ENCODE results near the gene KCNJ14. TPM values are rescaled to one million over a fixed set of nuclear protein-coding genes. Genes with fewer than 3 reads are reported as not detected.
A peak's percentile ranks its signal among the peaks of the same experiment; 100 is the strongest.

KCNJ14 gene
- total and polyA plus RNA-seq, 2 of the 4 experiments (the other 2 are of a cell fraction): 0.18 to 0.39 TPM

DNA sequence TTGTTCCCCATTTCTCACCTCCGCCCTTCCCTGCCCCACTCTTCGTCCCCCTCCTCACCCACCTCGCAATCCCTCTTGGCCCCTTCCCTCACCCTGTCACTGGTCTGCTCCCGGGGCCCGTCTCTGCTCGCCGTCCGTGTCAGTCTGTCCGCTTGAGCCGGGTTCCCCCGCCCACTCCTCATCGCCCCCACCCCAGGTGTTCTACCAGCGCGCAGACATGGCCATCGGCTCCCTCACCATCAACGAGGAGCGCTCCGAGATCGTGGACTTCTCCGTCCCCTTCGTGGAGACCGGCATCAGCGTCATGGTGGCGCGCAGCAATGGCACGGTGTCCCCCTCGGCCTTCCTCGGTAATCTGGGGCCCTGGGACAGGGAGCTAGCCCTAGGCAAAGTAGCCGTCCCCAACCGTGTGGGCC lies 39.6 kb upstream of the KCNJ14 start:
- no peak overlapping the region for H2BK120ac ChIP-seq (ENCODE audit: low read depth, low read length)
- H2BK5ac ChIP-seq (ENCODE audit: low read depth, low read length, poor library complexity, severe bottlenecking): no peak overlapping the region
- no peak for DNase-seq
- H2AFZ ChIP-seq (replicated peaks; ENCODE audit: low read length, poor library complexity): peak overlapping the region; percentile 85
- dilution Hi-C loops (cut with HindIII; ENCODE audit: low sequenced_read_pairs, unreplicated experiment) (no loop called here), in situ Hi-C loops (cut with MboI; ENCODE audit: low sequenced_read_pairs) (no loop called here), intact Hi-C loops (cut with micrococcal nuclease) (no loop called here)
- H3K18ac ChIP-seq (ENCODE audit: low read depth, low read length): no peak overlapping the region
- no peak overlapping the region for H3K27ac ChIP-seq (ENCODE audit: insufficient read depth, low read length)
- H3K4me2 ChIP-seq (ENCODE audit: low read depth, low read length): no peak overlapping the region; the same call in 1 of the 2 replicates
- no TSS peak for BruUV-seq (replicated peaks)
- peaks cover 4% of the 10 kb centered on the region; the same call in 1 of the 2 replicates for H3K27me3 ChIP-seq (ENCODE audit: control insufficient read depth, insufficient read depth, low read length)
- H4K20me1 ChIP-seq (ENCODE audit: insufficient read depth, low read length): no peaks in the 10 kb centered on the region
- H2BK15ac ChIP-seq (ENCODE audit: low read depth, low read length): no peak overlapping the region
- WGBS, 2 experiments (ENCODE audit: extremely low coverage in 2 of 2, insufficient read length in 1 of 2): 57% methylated on average over 23 of the region's 30 CpGs; no CpG with 5 or more reads in 1 of the 2 experiments
- H3K79me1 ChIP-seq (ENCODE audit: low read depth in 1 of 2, low read length in 2 of 2): no peaks in the 10 kb centered on the region; a peak in 1 of 4 replicates
- no peak overlapping the region for H4K91ac ChIP-seq (ENCODE audit: insufficient read depth, low read depth, low read length)
- peak overlapping the region; percentile 55 for H2AK9ac ChIP-seq (replicated peaks; ENCODE audit: low read depth, low read length, poor library complexity)
- no peak overlapping the region for H3K14ac ChIP-seq (replicated peaks; ENCODE audit: low read depth, low read length)
- H3K36me3 ChIP-seq (ENCODE audit: control insufficient read depth, insufficient read depth, low read length): no peaks in the 10 kb centered on the region
- H3K4me1 ChIP-seq (ENCODE audit: control insufficient read depth, insufficient read depth, low read length): peaks cover 7% of the 10 kb centered on the region
- no peak overlapping the region for H3K4ac ChIP-seq (ENCODE audit: low read depth, low read length)
- ChIA-PET POLR2A (ENCODE audit: unreplicated experiment) (no interaction called here), CTCF (interaction anchor here (0.5 kb wide), 1 partner anchor 7 kb away, joined by 4 read pairs; no protein-coding TSS in a partner anchor)
- no peaks in the 10 kb centered on the region; the same call in 1 of the 2 replicates for H3K9me3 ChIP-seq (ENCODE audit: control insufficient read depth, insufficient read depth, low read length)
- no peak for ATAC-seq (ENCODE audit: low read depth)
- peaks cover 4% of the 10 kb centered on the region; the same call in 1 of the 2 replicates for H3K9me1 ChIP-seq (ENCODE audit: insufficient read depth, low read length)
- H3K23ac ChIP-seq (ENCODE audit: low read depth, low read length): no peak overlapping the region
- H3K56ac ChIP-seq (ENCODE audit: extremely low read depth, insufficient read depth, low read length): no peak overlapping the region
- H4K8ac ChIP-seq (ENCODE audit: low read depth in 2 of 2, low read length in 2 of 2): no peak overlapping the region
- no peak for TF ChIP-seq RCOR1 (IDR thresholded peaks at IDR 0.05; ENCODE audit: insufficient replicate concordance, low read length)
- no peak for TF ChIP-seq FOS (IDR thresholded peaks at IDR 0.05; ENCODE audit: low read depth, low read length)
- no peak for TF ChIP-seq SMC3 (IDR thresholded peaks at IDR 0.05; ENCODE audit: low read depth, low read length)
- no peak for TF ChIP-seq CHD1 (IDR thresholded peaks at IDR 0.05; ENCODE audit: low read depth, low read length)
- TF ChIP-seq RFX5 (IDR thresholded peaks at IDR 0.05; ENCODE audit: low read depth, low read length): no peak
- TF ChIP-seq CEBPB (IDR thresholded peaks at IDR 0.05; ENCODE audit: low read depth, low read length): no peak
- no peak for TF ChIP-seq POLR2A (IDR thresholded peaks at IDR 0.05; ENCODE audit: low read depth, low read length)
- no peak for TF ChIP-seq MAFK (IDR thresholded peaks at IDR 0.05; ENCODE audit: low read depth, low read length)
- no peak for TF ChIP-seq MXI1 (IDR thresholded peaks at IDR 0.05; ENCODE audit: borderline replicate concordance, low read depth, low read length)
- TF ChIP-seq BHLHE40 (IDR thresholded peaks at IDR 0.05; ENCODE audit: low read depth, low read length): no peak
- TF ChIP-seq ELK1 (IDR thresholded peaks at IDR 0.05; ENCODE audit: borderline replicate concordance, low read depth, low read length): no peak
- no peak for TF ChIP-seq NFE2L2 (IDR thresholded peaks at IDR 0.05; ENCODE audit: low read depth, low read length)
- no peak for TF ChIP-seq CTCF (conservative IDR thresholded peaks at IDR 0.05; ENCODE audit: low read depth, low read length)
- H3K4me3 ChIP-seq (ENCODE audit: insufficient read depth, low read depth, low read length): no peak overlapping the region
- peak overlapping the region; percentile 50; the same call in 1 of the 2 replicates for H2AK5ac ChIP-seq (ENCODE audit: low read depth, low read length)
- H3K9ac ChIP-seq (ENCODE audit: low read depth, low read length): no peak overlapping the region
- no peak overlapping the region for H4K5ac ChIP-seq (ENCODE audit: low read depth, low read length)
- no peak overlapping the region for H2BK20ac ChIP-seq (ENCODE audit: low read depth, low read length)

Measured in IMR-90 (cell line).